Measurements from ENCODE around the gene RADIL.
"Not testable (repeated sequence)": the region's sequence is repeated elsewhere in the genome, so short reads cannot be mapped to it uniquely, and the experiment has no call there.

Gene RADIL

DNA sequence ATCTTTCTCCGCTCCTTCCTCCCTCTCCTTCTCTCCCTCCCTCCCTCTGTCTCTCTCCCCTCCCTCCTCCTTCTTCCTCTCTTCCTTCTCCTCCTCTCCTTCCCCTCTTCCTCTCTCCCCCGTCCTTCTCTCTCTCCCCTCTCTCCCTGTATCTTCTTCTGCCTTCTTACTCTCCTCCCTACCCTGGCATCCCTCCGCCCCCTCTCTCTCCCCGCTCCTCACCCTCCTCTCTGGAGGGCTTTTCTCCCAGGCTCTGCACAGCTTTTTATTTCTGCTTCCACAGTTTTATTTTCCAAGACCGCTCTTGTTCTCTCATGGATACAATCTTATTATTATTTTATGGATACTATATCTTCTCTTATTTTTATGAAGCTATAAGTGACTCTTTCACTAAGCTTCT lies 75.5 kb downstream of the RADIL start:
- DNase-seq, result no peak

DNA sequence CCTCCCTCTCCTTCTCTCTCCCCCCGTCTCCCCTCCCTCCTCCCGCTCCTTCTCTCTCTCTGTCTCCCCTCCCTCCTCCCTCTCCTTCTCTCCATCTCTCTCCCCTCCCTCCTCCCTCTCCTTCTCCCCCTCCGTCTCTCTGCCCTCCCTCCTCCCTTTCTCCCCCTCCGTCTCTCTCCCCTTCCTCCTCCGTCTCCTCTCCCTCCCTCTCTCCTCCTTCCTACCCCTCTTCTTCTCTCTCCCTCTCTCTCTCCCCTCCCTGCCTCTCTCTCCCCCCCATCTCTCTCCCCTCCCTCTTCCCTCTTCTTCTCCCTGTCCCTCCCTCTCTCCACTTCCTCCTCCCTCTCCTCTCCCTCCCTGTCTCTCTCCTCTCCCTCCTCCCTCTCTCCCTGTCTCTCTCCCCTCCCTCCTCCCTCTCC lies 75.9 kb downstream of the RADIL start:
- DNase-seq, result no peak

DNA sequence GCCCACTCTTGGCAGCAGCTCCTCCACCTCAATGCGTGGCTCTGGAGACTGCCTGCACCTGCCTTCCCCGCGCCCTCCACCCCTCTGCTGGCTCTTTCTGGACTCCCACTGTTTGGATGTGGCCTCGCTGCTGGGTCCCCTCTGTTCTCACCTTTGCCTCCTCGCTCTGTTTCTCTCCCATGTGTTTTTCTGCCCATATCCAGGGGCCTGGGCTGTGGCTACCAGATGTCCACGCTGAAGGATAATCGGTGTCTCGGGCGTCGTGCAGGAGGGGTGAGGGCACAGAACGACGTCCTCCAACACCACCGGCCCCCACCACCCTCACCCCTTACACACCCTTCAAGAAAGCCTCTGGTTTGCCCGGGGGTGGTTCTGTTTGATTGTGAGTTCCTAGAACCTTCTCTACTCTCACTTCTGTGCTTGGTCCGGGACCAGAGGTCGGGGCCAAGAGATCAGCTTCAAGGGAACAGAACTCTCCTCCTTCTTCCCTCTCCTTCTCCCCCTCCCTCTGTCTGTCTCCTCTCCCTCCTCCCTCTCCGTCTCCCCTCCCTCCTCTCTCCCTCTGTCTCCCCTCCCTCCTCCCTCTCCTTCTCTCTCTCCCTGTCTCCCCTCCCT lies 76.4 kb downstream of the RADIL start:
- no peak for DNase-seq

DNA sequence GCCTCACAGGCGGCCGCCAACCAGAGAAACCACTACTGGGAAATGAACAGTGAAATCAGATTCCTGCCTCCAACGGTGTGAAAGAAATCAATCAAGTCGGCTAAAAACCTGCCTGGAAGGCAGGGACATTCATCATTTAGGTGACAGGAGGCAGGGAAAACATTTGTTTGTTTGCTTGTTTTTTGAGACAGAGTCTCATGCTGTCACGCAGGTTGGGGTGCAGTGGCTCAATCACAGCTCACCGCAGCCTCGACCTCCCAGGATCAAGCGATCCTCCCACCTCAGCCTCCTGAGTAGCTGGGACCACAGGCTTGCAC lies 77.6 kb downstream of the RADIL start:
- DNase-seq, result no peak

DNA sequence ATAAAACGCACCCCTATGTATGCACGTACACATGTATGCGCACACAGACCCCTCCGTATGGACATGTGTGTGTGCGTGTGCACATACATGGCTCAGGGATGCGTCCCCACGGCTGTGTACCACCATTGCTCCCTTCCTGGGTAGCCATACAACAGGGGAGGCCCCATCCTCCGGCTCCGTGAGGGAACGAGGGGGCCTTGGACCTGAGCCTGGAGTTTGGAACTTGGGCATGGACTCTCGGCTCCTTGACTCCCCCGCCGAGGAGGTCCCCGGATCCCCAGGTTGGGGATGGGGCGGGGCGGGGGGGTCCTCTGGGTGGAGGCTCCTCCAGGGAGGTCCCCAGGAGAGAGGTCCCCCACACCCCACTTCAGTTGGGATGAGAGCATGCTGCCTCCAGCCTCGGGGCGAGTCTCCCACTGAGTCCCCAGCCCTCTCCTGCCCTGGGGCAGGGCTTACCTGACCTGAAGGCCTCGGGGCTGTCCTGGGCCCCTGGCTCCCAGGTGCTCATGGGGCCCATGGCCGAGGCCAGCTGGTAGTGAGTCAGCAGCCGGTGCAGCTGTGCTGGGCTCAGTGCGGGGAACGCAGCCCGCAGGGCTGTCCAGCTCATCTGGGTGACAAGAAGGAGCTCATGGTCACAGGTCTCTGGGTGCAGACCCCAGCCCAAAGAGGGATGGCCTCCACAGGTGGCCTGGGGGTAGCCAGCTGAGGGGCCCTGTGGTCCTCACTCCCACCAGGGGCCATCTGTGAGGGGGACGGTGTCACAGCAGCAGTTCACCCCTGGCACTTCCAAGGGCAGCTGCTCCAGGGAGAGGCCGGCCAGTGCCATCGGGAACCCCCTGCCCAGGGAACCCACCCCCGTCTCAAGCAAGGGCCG lies 78.2 kb downstream of the RADIL start:
- DNase-seq, result no peak

DNA sequence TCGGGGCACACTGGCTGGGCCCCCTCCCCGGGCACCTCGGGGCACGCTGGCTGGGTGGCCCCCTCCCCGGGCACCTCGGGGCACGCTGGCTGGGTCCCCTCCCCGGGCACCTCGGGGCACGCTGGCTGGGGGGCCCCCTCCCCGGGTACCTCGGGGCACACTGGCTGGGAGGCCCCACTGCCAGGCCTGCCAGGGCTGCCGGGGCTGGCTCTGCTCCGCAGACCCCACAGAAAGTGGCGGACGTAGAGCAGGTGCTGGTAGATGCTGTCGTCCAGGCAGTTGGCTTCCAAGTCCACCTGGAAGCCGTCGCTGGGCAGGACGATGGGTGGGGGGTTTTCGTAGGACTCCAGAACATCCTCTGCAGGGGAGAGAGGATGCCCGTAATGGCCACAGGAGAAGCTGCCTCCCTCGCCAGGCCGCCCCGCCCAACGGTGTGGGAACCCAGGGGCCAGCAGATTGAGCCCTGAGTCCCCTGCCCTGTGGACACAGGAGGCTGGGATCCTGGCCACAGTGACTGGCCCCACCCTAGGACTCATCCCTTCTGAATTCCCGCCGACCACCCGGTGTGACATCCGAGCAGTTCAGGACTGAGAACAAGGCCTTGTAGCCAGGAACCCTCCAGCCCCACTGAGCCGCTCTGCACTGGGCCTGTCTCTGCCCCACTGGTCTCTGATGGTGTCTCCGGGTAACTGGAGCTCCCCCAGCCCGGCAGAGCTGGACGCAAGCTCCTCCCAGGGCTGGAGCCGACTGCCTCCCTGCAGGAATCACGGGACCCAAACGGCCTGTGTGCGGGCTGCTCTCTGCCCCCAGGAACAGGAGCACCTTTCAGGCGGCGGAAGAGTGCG lies 79.9 kb downstream of the RADIL start:
- DNase-seq, result no peak

DNA sequence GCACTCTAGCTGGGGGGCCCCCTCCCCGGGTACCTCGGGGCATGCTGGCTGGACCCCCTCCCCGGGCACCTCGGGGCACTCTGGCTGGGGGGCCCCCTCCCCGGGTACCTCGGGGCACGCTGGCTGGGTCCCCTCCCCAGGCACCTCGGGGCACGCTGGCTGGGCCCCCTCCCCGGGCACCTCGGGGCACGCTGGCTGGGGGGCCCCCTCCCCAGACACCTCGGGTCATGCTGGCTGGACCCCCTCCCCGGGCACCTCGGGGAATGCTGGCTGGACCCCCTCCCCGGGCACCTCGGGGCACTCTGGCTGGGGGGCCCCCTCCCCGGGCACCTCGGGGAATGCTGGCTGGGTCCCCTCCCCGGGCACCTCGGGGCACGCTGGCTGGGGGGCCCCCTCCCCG lies 80.9 kb downstream of the RADIL start:
- DNase-seq, result not testable (repeated sequence)

DNA sequence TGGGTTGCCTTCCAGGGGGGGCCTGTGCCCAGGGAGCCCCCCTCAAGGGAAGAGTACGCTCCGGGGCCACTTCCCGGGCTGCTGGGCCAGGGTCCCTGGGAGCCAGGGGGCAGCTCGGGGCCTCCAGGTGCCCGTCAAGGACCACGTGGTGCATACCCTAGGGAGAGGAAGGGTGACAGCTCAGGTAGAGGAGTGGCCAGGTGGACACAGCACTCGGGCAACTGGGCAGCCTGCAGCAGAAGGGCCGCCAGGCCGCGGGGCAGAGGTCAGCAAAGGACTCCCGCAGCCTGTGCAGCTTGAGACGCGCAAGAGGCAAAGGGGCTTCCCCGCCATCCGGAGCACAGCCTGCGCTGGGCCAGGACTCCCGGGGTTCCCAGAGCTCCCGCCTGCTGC lies 81.7 kb downstream of the RADIL start:
- DNase-seq, result no peak

DNA sequence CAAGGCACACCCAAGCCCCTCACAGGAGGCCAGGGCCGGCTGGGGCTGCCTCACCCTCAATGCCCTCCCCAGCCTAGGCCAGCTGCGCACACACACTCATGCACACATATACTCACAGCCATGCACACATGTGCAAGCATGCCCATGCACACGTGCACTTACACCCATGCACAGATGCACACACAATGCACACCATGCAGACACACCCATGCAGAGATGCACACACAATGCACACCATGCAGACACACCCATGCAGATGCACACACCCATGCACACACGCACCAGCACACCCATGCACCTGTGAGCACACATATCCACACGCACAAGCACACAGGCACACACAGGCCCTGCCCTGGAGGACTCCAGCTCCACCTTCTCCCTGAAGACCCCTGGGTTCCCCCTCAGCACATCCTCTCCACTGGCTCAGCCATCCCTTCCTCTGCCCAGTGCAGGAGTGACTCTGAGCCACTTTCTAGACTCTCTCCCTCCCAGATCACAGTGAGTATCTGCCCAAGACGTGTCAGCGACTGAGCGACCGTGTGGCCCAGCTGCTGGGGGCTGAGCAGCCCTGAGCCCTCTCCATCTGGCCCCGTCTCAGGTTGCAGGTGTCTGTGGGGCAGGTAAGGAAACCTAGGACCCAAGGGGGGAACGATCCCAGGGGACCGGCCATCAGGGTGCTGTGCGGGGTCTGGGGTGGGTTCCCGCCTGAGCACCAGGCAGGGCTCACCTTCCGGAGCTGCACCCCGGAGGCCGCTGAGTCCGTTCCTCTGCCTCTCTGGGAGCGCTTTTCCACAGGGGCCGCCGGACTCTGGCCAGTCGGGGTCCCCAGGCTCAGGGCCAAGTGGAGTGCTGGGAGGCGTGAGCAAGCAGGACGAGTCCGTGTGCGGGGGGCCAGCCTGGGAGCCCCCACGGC lies 82.3 kb downstream of the RADIL start:
- DNase-seq, result no peak

DNA sequence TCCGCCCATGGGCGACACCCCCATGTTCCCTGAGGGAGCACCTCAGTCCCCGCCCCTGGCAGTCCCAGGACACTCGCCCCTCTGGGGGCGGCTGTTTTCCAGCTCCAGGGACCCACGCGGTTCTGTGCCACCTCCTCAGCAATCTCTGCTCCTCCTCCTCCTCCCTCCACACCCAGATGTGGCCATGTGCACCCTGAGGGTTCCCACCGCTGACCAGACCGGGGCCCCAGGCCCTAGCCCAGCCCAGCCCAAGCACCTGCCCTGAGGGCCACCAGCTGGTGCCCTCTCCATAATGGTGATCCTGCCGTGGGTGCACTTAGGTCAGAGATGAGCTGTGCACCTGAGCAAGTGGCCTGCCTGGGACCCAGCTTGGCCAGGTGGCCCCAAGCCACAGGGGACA lies 83.0 kb downstream of the RADIL start:
- no peak for DNase-seq

DNA sequence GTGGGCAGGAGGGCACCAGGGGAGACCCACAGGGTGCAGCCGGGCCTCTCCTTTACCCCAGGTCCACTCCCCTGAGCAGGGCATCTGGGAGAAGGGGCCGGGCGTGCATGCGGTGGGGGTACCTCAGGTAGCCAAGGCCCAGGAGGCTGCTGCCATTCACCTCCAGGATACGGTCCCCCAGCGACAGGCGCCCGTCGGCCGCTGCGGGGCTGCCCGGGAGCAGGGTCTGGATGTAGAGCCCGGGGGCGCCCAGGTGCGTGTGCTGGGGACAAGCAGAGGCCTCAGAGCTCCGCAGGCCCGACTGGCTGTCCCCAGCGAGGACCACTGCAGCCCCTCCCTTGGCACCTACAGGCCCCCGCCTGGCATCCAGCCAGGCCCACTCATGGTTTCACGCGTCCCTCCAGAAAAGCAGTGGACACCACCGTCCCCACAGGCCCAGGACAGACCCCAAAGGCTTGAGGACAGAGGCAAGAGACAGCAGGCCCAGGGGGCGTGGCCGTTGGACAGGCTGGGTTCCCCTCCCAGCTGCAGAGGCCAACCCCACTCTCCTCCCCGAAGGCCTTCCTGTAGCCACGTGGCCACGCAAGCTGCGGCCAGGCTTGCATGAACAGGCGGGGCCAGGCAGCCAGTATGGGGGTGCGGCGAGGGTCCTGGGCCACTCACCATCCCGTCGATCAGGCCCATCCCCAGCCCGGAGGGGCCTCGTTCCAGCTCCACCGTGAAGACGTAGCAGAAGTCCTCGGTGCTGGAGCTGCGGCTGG lies 83.8 kb downstream of the RADIL start:
- DNase-seq, result no peak

DNA sequence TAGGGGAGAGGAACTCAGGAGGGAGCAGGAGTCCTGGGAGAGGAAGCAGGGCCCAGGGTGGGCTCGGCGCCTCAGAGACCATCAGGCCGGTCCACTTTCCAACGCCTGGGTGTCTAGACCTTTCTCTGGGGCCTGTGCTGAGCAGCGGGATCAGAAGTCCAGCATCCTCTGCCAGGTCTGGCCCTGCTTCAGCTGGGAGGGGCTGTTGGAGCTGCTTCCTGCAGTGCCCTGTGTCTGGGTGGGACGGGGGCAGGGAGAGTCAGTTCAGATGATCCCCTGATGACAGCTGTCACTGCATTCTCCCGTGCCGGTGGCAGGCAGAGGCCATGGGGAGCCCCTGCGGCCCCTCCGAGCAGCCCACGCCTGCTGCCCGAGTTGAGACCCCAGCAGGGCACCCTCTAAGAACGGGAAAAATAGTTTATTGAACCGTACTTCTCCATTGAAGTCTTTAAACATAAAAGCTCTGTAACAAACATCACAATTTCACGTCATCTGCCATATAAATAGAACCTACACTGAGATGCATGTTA lies 84.7 kb downstream of the RADIL start:
- no peak for DNase-seq

DNA sequence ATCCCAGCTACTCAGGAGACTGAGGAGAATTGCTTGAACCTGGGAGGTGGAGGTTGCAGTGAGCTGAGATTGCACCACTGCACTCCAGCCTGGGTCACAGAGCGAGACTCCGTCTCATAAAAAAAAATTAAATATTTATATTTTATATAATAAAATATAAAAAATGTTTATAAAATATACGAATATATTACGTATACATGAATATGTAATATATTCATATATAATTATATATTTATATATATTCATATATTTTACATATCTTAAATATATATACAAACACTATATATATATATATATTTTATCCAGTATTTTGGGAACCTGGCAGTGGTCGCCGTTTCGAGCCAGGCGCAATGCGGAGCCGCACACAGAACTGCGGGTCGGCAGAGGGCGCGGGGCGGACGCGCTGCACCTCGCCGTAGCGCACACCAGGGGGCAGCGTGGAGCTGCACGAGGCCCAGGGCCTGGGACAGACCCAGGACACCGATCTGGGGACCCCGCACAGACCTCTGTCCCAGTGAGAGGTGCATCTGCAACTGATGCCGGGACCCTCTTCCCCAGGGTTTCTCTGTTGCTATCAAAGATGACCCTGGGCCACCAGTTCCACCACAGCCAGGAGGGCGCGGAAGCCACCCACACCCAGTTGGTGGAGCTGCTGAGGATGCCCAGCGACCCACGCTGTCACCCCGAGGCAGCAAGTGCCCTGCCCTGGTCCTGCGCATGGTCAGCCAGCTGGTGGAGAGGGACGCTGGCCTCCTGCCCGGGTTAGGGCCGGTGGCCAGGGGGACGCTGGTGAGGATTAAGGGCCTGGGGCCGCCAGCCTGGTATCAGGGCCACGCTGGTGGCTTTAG lies 85.4 kb downstream of the RADIL start:
- peak; percentile 63 to 78 (median 75) for DNase-seq

DNA sequence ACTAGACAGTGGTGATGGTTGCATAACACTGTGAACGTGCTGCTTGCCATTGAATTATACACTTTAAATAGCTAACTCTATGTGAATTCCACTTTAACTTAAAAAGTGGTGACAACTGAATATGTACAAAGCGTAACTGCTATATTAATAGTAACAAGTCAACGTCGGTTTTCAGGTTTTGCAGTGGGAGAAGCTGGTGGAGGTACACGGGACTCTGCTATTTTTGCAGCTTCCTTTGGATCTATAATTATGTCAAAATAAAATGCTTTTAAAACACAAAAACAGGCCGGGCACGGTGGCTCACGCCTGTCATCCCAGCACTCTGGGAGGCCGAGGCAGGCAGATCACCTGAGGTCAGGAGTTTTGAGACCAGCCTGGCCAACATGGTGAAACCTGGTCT lies 87.1 kb downstream of the RADIL start:
- no peak for DNase-seq

DNA sequence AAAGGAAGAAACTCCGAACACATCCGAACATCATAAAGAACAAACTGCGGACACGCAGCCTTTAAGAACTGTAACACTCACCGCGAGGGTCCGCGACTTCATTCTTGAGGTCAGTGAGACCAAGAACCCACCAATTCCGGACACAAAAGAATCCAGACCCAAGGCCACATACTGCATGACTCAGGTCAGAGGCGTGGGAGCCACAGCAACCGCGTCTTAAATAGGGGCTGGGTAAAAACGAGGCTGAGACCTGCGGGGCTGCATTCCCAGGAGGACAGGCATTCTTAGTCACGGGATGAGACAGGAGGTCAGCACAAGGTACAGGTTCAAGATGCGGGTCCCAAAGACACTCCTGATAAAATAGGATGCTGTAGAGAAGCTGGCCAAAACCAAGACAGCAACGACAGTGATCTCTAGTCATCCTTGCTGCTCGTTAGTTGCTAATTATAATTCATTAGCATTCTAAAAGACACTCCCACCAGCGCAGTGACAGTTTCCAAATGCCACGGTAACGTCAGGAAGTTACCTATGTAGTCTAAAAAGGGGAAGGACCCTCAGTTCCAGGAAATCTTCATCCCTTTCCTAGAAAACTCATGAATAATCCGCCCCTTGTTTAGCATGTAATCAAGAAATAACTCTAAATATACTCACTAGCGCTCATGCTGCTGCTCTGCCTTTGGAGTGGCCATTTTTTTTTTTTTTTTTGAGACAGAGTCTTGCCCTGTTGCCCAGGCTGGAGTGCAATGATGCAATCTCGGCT lies 88.7 kb downstream of the RADIL start:
- DNase-seq, result no peak

DNA sequence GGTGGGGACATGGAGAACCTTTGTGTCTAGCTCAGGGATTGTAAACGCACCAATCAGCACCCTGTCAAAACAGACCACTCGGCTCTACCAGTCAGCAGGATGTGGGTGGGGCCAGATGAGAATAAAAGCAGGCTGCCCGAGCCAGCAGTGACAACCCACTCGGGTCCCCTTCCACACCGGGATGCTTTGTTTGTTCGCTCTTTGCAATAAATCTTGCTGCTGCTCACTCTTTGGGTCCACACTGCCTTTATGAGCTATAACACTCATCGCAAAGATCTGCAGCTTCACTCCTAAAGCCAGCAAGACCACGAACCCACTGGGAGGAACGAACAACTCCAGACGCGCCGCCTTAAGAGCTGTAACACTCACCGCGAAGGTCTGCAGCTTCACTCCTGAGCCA lies 89.3 kb downstream of the RADIL start:
- DNase-seq, result not testable (repeated sequence)

DNA sequence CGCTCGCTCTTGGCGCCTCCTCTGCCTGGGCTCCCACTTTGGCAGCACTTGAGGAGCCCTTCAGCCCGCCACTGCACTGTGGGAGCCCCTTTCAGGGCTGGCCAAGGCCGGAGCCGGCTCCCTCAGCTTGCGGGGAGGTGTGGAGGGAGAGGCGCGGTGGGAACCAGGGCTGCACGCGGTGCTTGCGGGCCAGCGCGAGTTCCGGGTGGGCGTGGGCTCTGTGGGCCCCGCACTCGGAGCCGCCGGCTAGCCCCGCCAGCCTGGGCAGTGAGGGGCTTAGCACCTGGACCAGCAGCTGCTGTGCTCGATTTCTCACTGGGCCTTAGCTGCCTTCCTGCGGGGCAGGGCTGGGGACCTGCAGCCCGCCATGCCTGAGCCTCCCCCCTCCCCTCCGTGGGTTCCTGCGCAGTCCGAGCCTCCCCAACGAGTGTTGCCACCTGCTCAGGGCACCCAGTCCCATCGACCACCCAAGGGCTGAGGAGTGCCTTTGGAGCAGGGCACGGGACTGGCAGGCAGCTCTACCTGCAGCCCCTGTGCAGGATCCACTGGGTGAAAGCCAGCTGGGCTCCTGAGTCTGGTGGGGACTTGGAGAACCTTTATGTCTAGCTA lies 90.0 kb downstream of the RADIL start:
- not testable (repeated sequence) for DNase-seq

DNA sequence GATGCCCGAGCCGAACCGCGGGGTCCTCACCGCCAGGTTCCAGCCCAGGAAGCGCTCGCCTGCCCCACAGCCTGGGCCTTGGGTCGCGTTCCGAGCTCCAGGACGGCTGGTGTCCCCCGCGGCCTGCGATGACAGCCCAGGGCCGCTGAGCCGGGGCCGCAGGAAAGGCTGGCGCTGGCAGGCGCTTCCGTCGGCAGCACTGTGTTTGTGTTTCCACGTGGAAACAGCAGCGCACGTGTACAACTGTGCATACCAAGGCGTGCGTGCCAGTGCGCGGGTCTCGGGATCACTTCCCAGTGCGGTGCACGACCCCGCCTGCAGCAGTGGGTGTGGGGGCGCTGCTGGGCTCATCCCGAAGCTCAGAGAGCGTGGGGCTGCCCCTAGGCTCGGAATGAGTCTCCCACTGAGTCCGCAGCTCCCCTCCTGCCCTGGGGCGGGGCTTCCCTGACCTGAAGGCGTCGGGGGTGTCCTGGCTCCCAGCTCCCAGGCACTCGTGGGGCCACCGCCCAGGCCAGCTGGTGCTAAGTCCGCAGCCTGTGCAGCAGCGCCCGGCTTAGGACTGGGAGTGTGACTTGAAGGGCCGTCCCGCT lies 90.9 kb downstream of the RADIL start:
- DNase-seq, result peak in 2 of 4 experiments; percentile 17 to 28

All from suppressor macrophage (primary cell).